ENCODE data around the gene KHDC4. TPM values are rescaled to one million over a fixed set of nuclear protein-coding genes. Genes with fewer than 3 reads are reported as not detected.

The KHDC4 gene
- total RNA-seq, 1 experiment from 2014 or later: 93.3 TPM

- intact Hi-C loops (cut with micrococcal nuclease; ENCODE audit: unreplicated experiment): no loop called here
- Histone ChIP-seq H3K4me3 (ENCODE audit: low read depth, low read length, poor library complexity, severe bottlenecking) (no peak overlapping the region), H3K4me1 (ENCODE audit: insufficient read depth, low read length, poor library complexity, severe bottlenecking) (peaks cover 15% of the 10 kb centered on the region), H3K36me3 (ENCODE audit: insufficient read depth, low read length, poor library complexity, severe bottlenecking) (no peaks in the 10 kb centered on the region), H3K27ac (ENCODE audit: low read depth, low read length, poor library complexity, severe bottlenecking) (no peak overlapping the region), H3K9me3 (ENCODE audit: low read depth, low read length, poor library complexity, severe bottlenecking) (no peaks in the 10 kb centered on the region), H3K27me3 (replicated peaks; ENCODE audit: insufficient read depth, low read depth, low read length, poor library complexity) (no peaks in the 10 kb centered on the region)
- ChIA-PET CTCF (no interaction called here), POLR2A (ENCODE audit: low non-redundant PET) (interaction anchor here (0.5 kb wide), 1 partner anchor 103 kb away, joined by 4 read pairs; no protein-coding TSS in a partner anchor)
- TF ChIP-seq EZH2 (IDR thresholded peaks at IDR 0.05; ENCODE audit: borderline replicate concordance, low read depth, low read length, poor library complexity, severe bottlenecking) (no peak), CTCF (conservative IDR thresholded peaks at IDR 0.05; ENCODE audit: low read depth, low read length) (no peak)
- DNase-seq (ENCODE audit: low spot score): peak; percentile 54
- no TSS peak for BruUV-seq (replicated peaks)
Measured at GRCh38 chr1:155871390-155871789, 62.8 kb downstream of the KHDC4 start.

- Histone ChIP-seq H3K9me3 (ENCODE audit: low read depth, low read length, poor library complexity, severe bottlenecking) (no peaks in the 10 kb centered on the region), H3K4me1 (ENCODE audit: insufficient read depth, low read length, poor library complexity, severe bottlenecking) (peaks cover 8% of the 10 kb centered on the region), H3K36me3 (ENCODE audit: insufficient read depth, low read length, poor library complexity, severe bottlenecking) (no peaks in the 10 kb centered on the region), H3K4me3 (ENCODE audit: low read depth, low read length, poor library complexity, severe bottlenecking) (no peak overlapping the region), H3K27ac (ENCODE audit: low read depth, low read length, poor library complexity, severe bottlenecking) (no peak overlapping the region), H3K27me3 (replicated peaks; ENCODE audit: insufficient read depth, low read depth, low read length, poor library complexity) (no peaks in the 10 kb centered on the region)
- TF ChIP-seq EZH2 (IDR thresholded peaks at IDR 0.05; ENCODE audit: borderline replicate concordance, low read depth, low read length, poor library complexity, severe bottlenecking): no peak
- no peak for TF ChIP-seq CTCF (conservative IDR thresholded peaks at IDR 0.05; ENCODE audit: low read depth, low read length)
- POLR2A ChIA-PET (ENCODE audit: low non-redundant PET): no interaction called here
- CTCF ChIA-PET: no interaction called here
- no TSS peak for BruUV-seq (replicated peaks)
- DNase-seq (ENCODE audit: low spot score): no peak
- intact Hi-C loops (cut with micrococcal nuclease; ENCODE audit: unreplicated experiment): no loop called here
Measured at GRCh38 chr1:155867766-155868165, 66.4 kb downstream of the KHDC4 start.

GRCh38 chr1:155864393-155864792 lies 69.8 kb downstream of the KHDC4 start:
- H3K4me3 ChIP-seq (ENCODE audit: low read depth, low read length, poor library complexity, severe bottlenecking): no peak overlapping the region
- no peak for TF ChIP-seq CTCF (conservative IDR thresholded peaks at IDR 0.05; ENCODE audit: low read depth, low read length)
- no peak for TF ChIP-seq EZH2 (IDR thresholded peaks at IDR 0.05; ENCODE audit: borderline replicate concordance, low read depth, low read length, poor library complexity, severe bottlenecking)
- H3K27me3 ChIP-seq (replicated peaks; ENCODE audit: insufficient read depth, low read depth, low read length, poor library complexity): no peaks in the 10 kb centered on the region
- CTCF ChIA-PET: no interaction called here
- POLR2A ChIA-PET (ENCODE audit: low non-redundant PET): no interaction called here
- intact Hi-C loops (cut with micrococcal nuclease; ENCODE audit: unreplicated experiment): no loop called here
- no peaks in the 10 kb centered on the region for H3K9me3 ChIP-seq (ENCODE audit: low read depth, low read length, poor library complexity, severe bottlenecking)
- H3K36me3 ChIP-seq (ENCODE audit: insufficient read depth, low read length, poor library complexity, severe bottlenecking): no peaks in the 10 kb centered on the region
- peaks cover 6% of the 10 kb centered on the region for H3K4me1 ChIP-seq (ENCODE audit: insufficient read depth, low read length, poor library complexity, severe bottlenecking)
- no TSS peak for BruUV-seq (replicated peaks)
- no peak for DNase-seq (ENCODE audit: low spot score)
- H3K27ac ChIP-seq (ENCODE audit: low read depth, low read length, poor library complexity, severe bottlenecking): no peak overlapping the region

Small RNA genes within 50 kb of the gene (microRNA-seq; reads per million reads assigned to microRNA genes)
- gene MIR6738: 1.3 reads per million

Other genes starting within 250 kb of the KHDC4 start
- gene YY1AP1, start 245.6 kb downstream of the KHDC4 start, total RNA-seq (2021): 58.6 and 59.3 TPM in 2 replicates
- 183 and 205 TPM in 2 replicates for gene DAP3, start 245.3 kb downstream of the KHDC4 start, total RNA-seq (2021)
- gene GON4L, start 77.2 kb downstream of the KHDC4 start, total RNA-seq (2021): 55.7 and 59.9 TPM in 2 replicates
- gene SYT11, start 74.8 kb downstream of the KHDC4 start, total RNA-seq (2021): 10.2 and 10.6 TPM in 2 replicates
- 27.5 and 29.6 TPM in 2 replicates for gene RIT1, start 23.1 kb downstream of the KHDC4 start, total RNA-seq (2021)
- not detected in 2 replicates for gene RXFP4, start 7.2 kb upstream of the KHDC4 start, total RNA-seq (2021)
- 148 and 161 TPM in 2 replicates for gene ARHGEF2, start 44.1 kb upstream of the KHDC4 start, total RNA-seq (2021)
- gene SSR2, start 86.5 kb upstream of the KHDC4 start, total RNA-seq (2021): 220 and 233 TPM in 2 replicates
- 66.6 and 75.2 TPM in 2 replicates for gene UBQLN4, start 119.4 kb upstream of the KHDC4 start, total RNA-seq (2021)
- 52.0 and 63.6 TPM in 2 replicates for gene LAMTOR2, start 120.4 kb upstream of the KHDC4 start, total RNA-seq (2021)
- gene RAB25, start 126.7 kb upstream of the KHDC4 start, total RNA-seq (2021): 0.47 and 0.66 TPM in 2 replicates
- 90.0 and 92.5 TPM in 2 replicates for gene MEX3A, start 148.1 kb upstream of the KHDC4 start, total RNA-seq (2021)
- 204 and 225 TPM in 2 replicates for gene LMNA, start 180.3 kb upstream of the KHDC4 start, total RNA-seq (2021)
- 0.77 and 0.92 TPM in 2 replicates for gene SEMA4A, start 219.2 kb upstream of the KHDC4 start, total RNA-seq (2021)